AG09319 (cell line): ENCODE data around the gene CEP350.

ENCODE experiments used
- DNase-seq: peaks from one replicate; pipeline ENCODE4 v3.0.0-alpha.2; 2010; ENCODE audit warnings: low read depth; ENCODE audit errors: extremely low read depth
- TF ChIP-seq, protein P1 (sequence below): IDR thresholded peaks from 2 replicates; pipeline ENCODE4 v1.5.1; 2011; ENCODE audit warnings: low read depth, mild to moderate bottlenecking, inconsistent platforms, low read length, moderate library complexity

Gene CEP350

DNA sequence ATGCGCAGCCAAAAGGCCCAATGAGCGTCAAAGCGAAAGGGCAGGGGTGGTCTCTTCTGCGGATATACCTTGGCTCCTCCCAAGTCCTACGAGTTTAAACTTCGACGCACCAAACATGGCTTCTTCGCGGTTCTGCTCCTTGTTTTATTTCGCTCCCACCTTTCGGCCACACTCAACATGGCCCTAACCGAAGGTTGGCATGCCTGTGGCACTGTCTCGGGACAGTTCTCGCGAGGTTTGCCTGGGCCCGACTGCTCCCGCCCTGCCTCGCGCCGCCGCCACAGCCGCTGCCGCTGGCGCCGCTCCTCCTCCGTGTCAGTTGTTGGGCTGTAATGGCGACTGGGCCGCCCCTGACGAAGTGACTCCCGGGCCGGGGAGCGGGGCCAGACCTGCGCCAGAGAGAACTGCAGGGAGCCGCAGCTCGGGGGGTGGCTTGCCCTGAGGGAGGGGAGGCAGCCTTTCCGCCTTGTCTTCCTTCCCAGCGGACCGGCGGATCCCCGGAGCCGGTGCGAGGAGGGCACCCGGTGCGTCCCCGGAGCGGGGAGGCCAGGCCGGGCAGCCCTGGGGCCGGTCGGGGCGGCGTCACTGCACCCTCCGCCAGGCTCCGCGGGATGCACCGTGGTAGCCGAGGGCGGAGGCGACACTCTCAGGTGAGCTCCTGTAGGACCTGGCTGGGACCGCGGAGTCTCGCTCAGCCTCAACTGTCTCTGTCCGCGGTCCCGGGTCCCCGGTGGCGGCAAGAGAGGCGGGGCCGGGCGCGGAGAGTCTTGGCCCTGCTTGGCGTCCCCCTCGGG lies at the start of gene CEP350:
TSS of gene CEP350 (plus strand) at position 318 of the 794 bp plus-strand sequence. CDS start 31,372 bp downstream, outside the sequence.
- peak; percentile 98 for DNase-seq
- TF ChIP-seq, protein P1, sequence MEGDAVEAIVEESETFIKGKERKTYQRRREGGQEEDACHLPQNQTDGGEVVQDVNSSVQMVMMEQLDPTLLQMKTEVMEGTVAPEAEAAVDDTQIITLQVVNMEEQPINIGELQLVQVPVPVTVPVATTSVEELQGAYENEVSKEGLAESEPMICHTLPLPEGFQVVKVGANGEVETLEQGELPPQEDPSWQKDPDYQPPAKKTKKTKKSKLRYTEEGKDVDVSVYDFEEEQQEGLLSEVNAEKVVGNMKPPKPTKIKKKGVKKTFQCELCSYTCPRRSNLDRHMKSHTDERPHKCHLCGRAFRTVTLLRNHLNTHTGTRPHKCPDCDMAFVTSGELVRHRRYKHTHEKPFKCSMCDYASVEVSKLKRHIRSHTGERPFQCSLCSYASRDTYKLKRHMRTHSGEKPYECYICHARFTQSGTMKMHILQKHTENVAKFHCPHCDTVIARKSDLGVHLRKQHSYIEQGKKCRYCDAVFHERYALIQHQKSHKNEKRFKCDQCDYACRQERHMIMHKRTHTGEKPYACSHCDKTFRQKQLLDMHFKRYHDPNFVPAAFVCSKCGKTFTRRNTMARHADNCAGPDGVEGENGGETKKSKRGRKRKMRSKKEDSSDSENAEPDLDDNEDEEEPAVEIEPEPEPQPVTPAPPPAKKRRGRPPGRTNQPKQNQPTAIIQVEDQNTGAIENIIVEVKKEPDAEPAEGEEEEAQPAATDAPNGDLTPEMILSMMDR = no peak

DNA sequence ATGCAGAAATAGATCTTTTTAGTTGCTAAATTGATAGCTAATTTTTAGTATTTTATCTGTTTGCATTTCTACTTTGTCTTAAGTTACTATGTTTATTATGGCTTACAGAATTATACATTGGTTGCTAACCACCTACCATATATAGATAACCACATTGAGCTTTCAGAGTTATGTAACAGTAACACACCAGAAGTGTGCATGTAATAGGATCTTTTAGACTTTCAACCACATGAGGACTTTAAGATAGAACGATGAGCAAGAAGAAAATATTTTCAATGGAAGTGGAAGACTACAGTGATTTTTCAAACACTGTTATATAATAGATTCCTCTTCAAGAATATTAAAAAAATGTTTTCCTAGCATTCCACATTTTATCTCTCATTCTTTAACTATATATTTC lies 43.7 kb upstream of the CEP350 start:
- no peak for DNase-seq
- TF ChIP-seq, protein P1 = no peak

- DNase-seq = no peak
- TF ChIP-seq, protein P1 = no peak
These were observed 42.8 kb upstream of the CEP350 start for GRCh38 chr1:179911812-179912211.

- DNase-seq = no peak
- TF ChIP-seq, protein P1 = no peak
These were observed 36.8 kb upstream of the CEP350 start for GRCh38 chr1:179917601-179918429.

DNA sequence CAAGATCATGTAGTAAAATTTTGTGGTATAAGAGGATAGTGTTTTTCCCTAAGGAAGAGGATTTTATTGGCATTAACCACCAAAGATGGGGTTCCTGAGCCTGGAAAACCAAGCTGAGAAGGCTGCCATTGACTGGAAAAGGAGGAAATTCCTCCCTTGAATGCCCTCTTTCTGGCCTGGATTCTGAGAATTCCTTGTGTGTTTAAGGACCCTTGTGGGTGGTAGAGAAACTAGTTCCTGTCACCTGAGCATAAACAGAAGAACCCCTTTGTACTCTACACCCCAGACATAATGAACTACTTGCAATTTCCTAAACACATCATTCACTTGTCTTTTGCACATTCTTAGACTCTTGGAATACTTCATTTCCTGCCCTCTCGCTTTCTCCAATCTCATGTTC lies 33.1 kb upstream of the CEP350 start:
- TF ChIP-seq, protein P1 = no peak
- DNase-seq = no peak

GRCh38 chr1:179921981-179922872 lies 32.4 kb upstream of the CEP350 start:
- TF ChIP-seq, protein P1 = no peak
- DNase-seq = no peak
